ENCODE measurements around the gene FHIT.

DNA sequence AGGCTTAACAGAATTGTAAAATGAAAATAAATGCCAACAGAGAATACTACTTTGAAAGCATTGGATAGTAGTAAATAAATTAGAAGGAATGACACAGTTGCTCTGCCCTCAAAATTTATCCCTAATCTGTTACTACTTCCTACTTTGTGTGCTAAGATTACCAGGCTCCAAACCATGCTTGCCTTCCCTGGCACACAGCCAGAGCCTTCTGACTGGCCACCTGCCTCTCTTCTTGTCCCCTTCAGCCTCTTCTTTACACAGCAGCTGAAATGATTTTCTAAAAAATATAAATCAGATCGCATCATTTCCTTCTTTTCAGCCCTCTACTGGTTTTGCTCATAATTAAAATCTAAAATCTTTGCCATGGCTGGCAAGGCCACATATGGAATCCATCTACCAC, 334.1 kb downstream of the FHIT start:
- TF ChIP-seq POLR2A (IDR thresholded peaks at IDR 0.05) (no peak), POLR2AphosphoS5 (IDR thresholded peaks at IDR 0.05) (no peak), EP300 (IDR thresholded peaks at IDR 0.05) (no peak)
- TF ChIP-seq, protein P1, sequence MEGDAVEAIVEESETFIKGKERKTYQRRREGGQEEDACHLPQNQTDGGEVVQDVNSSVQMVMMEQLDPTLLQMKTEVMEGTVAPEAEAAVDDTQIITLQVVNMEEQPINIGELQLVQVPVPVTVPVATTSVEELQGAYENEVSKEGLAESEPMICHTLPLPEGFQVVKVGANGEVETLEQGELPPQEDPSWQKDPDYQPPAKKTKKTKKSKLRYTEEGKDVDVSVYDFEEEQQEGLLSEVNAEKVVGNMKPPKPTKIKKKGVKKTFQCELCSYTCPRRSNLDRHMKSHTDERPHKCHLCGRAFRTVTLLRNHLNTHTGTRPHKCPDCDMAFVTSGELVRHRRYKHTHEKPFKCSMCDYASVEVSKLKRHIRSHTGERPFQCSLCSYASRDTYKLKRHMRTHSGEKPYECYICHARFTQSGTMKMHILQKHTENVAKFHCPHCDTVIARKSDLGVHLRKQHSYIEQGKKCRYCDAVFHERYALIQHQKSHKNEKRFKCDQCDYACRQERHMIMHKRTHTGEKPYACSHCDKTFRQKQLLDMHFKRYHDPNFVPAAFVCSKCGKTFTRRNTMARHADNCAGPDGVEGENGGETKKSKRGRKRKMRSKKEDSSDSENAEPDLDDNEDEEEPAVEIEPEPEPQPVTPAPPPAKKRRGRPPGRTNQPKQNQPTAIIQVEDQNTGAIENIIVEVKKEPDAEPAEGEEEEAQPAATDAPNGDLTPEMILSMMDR (IDR thresholded peaks at IDR 0.05), result no peak

All from suprapubic skin (tissue), 4 donors.